Neural cell (in vitro differentiated cells): ENCODE results near the gene ZNF668. TPM values are rescaled to one million over a fixed set of nuclear protein-coding genes. Genes with fewer than 3 reads are reported as not detected.

ENCODE experiments used
- polyA plus RNA-seq: library from polyadenylated mRNA; depleted of rRNA; stranded (reverse); fragments of >200 nt; gene quantifications from 2 replicates; pipeline ENCODE4 v1.2.3, GENCODE V29; 2014

Gene ZNF668
- polyA plus RNA-seq, 1 donor from 2014 or later: 17.8 TPM

Other genes with a start within 250 kb of the ZNF668 start
- gene BCL7C, start 180.2 kb downstream of the ZNF668 start, polyA plus RNA-seq: 39.2 and 44.9 TPM in 2 replicates
- not detected in 2 replicates for gene CTF1, start 177.6 kb downstream of the ZNF668 start, polyA plus RNA-seq
- gene FBXL19, start 150.7 kb downstream of the ZNF668 start, polyA plus RNA-seq: 99.6 and 124 TPM in 2 replicates
- 5.7 and 7.3 TPM in 2 replicates for gene ORAI3, start 125.2 kb downstream of the ZNF668 start, polyA plus RNA-seq
- 1.4 and 3.3 TPM in 2 replicates for gene SETD1A, start 116.5 kb downstream of the ZNF668 start, polyA plus RNA-seq
- 1.5 and 3.4 TPM in 2 replicates for gene HSD3B7, start 89.0 kb downstream of the ZNF668 start, polyA plus RNA-seq
- 4.5 and 9.2 TPM in 2 replicates for gene STX1B, start 63.6 kb downstream of the ZNF668 start, polyA plus RNA-seq
- 32.2 and 38.3 TPM in 2 replicates for gene STX4, start 40.7 kb downstream of the ZNF668 start, polyA plus RNA-seq
- gene ZNF646, start 182 bp upstream of the ZNF668 start, polyA plus RNA-seq: 6.7 and 8.5 TPM in 2 replicates
- gene PRSS53, start 14.7 kb upstream of the ZNF668 start, polyA plus RNA-seq: 9.3 and 13.6 TPM in 2 replicates
- 103 and 105 TPM in 2 replicates for gene VKORC1, start 20.6 kb upstream of the ZNF668 start, polyA plus RNA-seq
- gene BCKDK, start 34.1 kb upstream of the ZNF668 start, polyA plus RNA-seq: 21.3 and 26.8 TPM in 2 replicates
- 98.0 and 132 TPM in 2 replicates for gene KAT8, start 43.4 kb upstream of the ZNF668 start, polyA plus RNA-seq
- not detected in 2 replicates for gene PRSS8, start 61.5 kb upstream of the ZNF668 start, polyA plus RNA-seq
- 1.5 and 2.0 TPM in 2 replicates for gene PRSS36, start 75.8 kb upstream of the ZNF668 start, polyA plus RNA-seq
- gene FUS, start 105.9 kb upstream of the ZNF668 start, polyA plus RNA-seq: 53.9 and 54.3 TPM in 2 replicates
- not detected in 2 replicates for gene PYCARD, start 128.5 kb upstream of the ZNF668 start, polyA plus RNA-seq
- 0.05 TPM in 1 of 2 replicates, not detected in the other for gene TRIM72, start 139.9 kb upstream of the ZNF668 start, polyA plus RNA-seq
- gene PYDC1, start 142.9 kb upstream of the ZNF668 start, polyA plus RNA-seq: not detected in 2 replicates
- not detected in 2 replicates for gene ITGAM, start 185.7 kb upstream of the ZNF668 start, polyA plus RNA-seq